ENCODE measurements around the gene ZFYVE28.

- TF ChIP-seq, protein P1, sequence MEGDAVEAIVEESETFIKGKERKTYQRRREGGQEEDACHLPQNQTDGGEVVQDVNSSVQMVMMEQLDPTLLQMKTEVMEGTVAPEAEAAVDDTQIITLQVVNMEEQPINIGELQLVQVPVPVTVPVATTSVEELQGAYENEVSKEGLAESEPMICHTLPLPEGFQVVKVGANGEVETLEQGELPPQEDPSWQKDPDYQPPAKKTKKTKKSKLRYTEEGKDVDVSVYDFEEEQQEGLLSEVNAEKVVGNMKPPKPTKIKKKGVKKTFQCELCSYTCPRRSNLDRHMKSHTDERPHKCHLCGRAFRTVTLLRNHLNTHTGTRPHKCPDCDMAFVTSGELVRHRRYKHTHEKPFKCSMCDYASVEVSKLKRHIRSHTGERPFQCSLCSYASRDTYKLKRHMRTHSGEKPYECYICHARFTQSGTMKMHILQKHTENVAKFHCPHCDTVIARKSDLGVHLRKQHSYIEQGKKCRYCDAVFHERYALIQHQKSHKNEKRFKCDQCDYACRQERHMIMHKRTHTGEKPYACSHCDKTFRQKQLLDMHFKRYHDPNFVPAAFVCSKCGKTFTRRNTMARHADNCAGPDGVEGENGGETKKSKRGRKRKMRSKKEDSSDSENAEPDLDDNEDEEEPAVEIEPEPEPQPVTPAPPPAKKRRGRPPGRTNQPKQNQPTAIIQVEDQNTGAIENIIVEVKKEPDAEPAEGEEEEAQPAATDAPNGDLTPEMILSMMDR (IDR thresholded peaks at IDR 0.05) = no peak
- no peak for TF ChIP-seq EZH2 (IDR thresholded peaks at IDR 0.05)
Measured at GRCh38 chr4:2331043-2331420, 87.4 kb downstream of the ZFYVE28 start.
